ENCODE data around the gene SIPA1L3.
A peak's percentile ranks its signal among the peaks of the same experiment; 100 is the strongest.

SIPA1L3 gene

GRCh38 chr19:37994823-37995130 lies 87.8 kb downstream of the SIPA1L3 start:
- FAIRE-seq = no peak
- DNase-seq (ENCODE audit: insufficient read length, low spot score) = no peak

- FAIRE-seq (no peak), DNase-seq (ENCODE audit: insufficient read length, low spot score) (no peak)
These were observed 88.3 kb downstream of the SIPA1L3 start for GRCh38 chr19:37995346-37995745.

- DNase-seq (ENCODE audit: insufficient read length, low spot score) (peak; percentile 34), FAIRE-seq (no peak)
These were observed 90.9 kb downstream of the SIPA1L3 start for GRCh38 chr19:37997911-37998344.

- DNase-seq (ENCODE audit: insufficient read length, low spot score) (no peak), FAIRE-seq (no peak)
These were observed 91.8 kb downstream of the SIPA1L3 start for GRCh38 chr19:37998801-37999308.

- DNase-seq (ENCODE audit: insufficient read length, low spot score) = peak; percentile 92
- FAIRE-seq = peak; percentile 80
These were observed 92.6 kb downstream of the SIPA1L3 start for GRCh38 chr19:37999309-38000213.

- DNase-seq (ENCODE audit: insufficient read length, low spot score) (no peak), FAIRE-seq (no peak)
These were observed 94.3 kb downstream of the SIPA1L3 start for GRCh38 chr19:38001158-38001781.

- FAIRE-seq (no peak), DNase-seq (ENCODE audit: insufficient read length, low spot score) (peak; percentile 51)
These were observed 96.6 kb downstream of the SIPA1L3 start for GRCh38 chr19:38003438-38004185.

- FAIRE-seq (no peak), DNase-seq (ENCODE audit: insufficient read length, low spot score) (no peak)
These were observed 97.1 kb downstream of the SIPA1L3 start for GRCh38 chr19:38004186-38004520.

- DNase-seq (ENCODE audit: insufficient read length, low spot score) (peak; percentile 96), FAIRE-seq (peak; percentile 92)
These were observed 97.7 kb downstream of the SIPA1L3 start for GRCh38 chr19:38004521-38005223.

- FAIRE-seq = no peak
- no peak for DNase-seq (ENCODE audit: insufficient read length, low spot score)
These were observed 98.2 kb downstream of the SIPA1L3 start for GRCh38 chr19:38005224-38005614.

- no peak for DNase-seq (ENCODE audit: insufficient read length, low spot score)
These were observed 99.5 kb downstream of the SIPA1L3 start for GRCh38 chr19:38006361-38007045.

GRCh38 chr19:38009650-38010242 lies 102.7 kb downstream of the SIPA1L3 start:
- FAIRE-seq = no peak
- no peak for DNase-seq (ENCODE audit: insufficient read length, low spot score)

More at GRCh38 chr19:38006361-38007045, 99.5 kb downstream of the SIPA1L3 start:
- FAIRE-seq = no peak

GRCh38 chr19:38011426-38011825 lies 104.4 kb downstream of the SIPA1L3 start:
- FAIRE-seq (no peak), DNase-seq (ENCODE audit: insufficient read length, low spot score) (no peak)

- FAIRE-seq (no peak), DNase-seq (ENCODE audit: insufficient read length, low spot score) (no peak)
These were observed 105.3 kb downstream of the SIPA1L3 start for GRCh38 chr19:38012290-38012689.

- FAIRE-seq (no peak), DNase-seq (ENCODE audit: insufficient read length, low spot score) (no peak)
These were observed 105.9 kb downstream of the SIPA1L3 start for GRCh38 chr19:38012944-38013343.

- no peak for FAIRE-seq
- no peak for DNase-seq (ENCODE audit: insufficient read length, low spot score)
These were observed 107.0 kb downstream of the SIPA1L3 start for GRCh38 chr19:38013913-38014580.

- FAIRE-seq = no peak
- no peak for DNase-seq (ENCODE audit: insufficient read length, low spot score)
These were observed 108.2 kb downstream of the SIPA1L3 start for GRCh38 chr19:38015216-38015615.

- FAIRE-seq = no peak
- DNase-seq (ENCODE audit: insufficient read length, low spot score) = no peak
These were observed 108.8 kb downstream of the SIPA1L3 start for GRCh38 chr19:38015761-38016160.
